Activated naive CD4-positive, alpha-beta T cell treated with anti-CD3 and anti-CD28 coated beads, Interleukin-2, amount 50 U/mL, for 72 hours (primary cell): Measurements from ENCODE around the gene TAS2R38. TPM values are rescaled to one million over a fixed set of nuclear protein-coding genes. Genes with fewer than 3 reads are reported as not detected.
A peak's percentile ranks its signal among the peaks of the same experiment; 100 is the strongest.
"Not testable (repeated sequence)": the region's sequence is repeated elsewhere in the genome, so short reads cannot be mapped to it uniquely, and the experiment has no call there.

Source experiments
- ATAC-seq, 2 donors: fragments of 150-1000 bp; cut with Tn5 transposase; 2 replicates each; pipeline ENCODE4 v1.10.0; 2021; ENCODE audit warnings: mild to moderate bottlenecking in 2 of 2, moderate library complexity in 2 of 2
- DNase-seq, 2 donors: peaks; one replicate each; pipeline ENCODE4 v3.0.0; 2021 to 2022; ENCODE audit warnings: low spot score in 2 of 2
- H3K27ac Mint-ChIP-seq, 2 donors: one replicate each; pipeline ENCODE4 v1.8.0; 2022; ENCODE audit warnings: mild to moderate bottlenecking in 2 of 2, mixed read lengths in 2 of 2
- H3K36me3 Mint-ChIP-seq, 2 donors: one replicate each; pipeline ENCODE4 v1.8.0; 2022; ENCODE audit warnings: mixed read lengths in 2 of 2
- H3K9me3 Mint-ChIP-seq, 2 donors: one replicate each; pipeline ENCODE4 v1.8.0; 2022; ENCODE audit warnings: mixed read lengths in 2 of 2
- total RNA-seq, 2 donors: library from RNA; stranded (reverse); gene quantifications; one replicate each; pipeline ENCODE4 v1.2.3, GENCODE V29; 2022

TAS2R38 gene
- total RNA-seq = not detected

DNA sequence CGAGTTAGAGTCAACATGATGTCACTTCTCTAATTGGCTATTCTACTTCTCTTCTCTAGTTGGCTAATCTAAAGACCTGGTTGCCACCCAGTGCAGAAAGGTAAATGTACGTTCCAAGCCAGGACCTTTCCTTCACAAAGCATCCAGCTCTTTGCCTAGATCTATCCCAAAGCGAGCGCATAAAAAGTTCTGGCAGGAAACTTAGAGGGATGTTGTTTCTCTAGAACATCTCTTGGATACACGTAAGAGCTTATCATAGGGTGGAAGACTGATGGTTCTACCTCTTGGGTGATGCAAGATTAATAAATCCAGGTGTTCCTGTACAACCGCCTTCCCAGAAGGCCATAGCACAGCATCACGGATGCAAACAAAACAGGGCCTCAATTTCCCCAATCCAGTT, at the start of gene TAS2R38:
Gene TAS2R38 (minus strand): TSS at position 101 of the 400 bp plus-strand sequence. CDS start 84 bp downstream, at position 17.
- H3K27ac Mint-ChIP-seq = no peak within 1 kb of the TSS
- H3K36me3 Mint-ChIP-seq = no peaks in the 10 kb centered on the region
- DNase-seq = no peak
- no peak for ATAC-seq
- no peaks in the 10 kb centered on the region for H3K9me3 Mint-ChIP-seq

DNA sequence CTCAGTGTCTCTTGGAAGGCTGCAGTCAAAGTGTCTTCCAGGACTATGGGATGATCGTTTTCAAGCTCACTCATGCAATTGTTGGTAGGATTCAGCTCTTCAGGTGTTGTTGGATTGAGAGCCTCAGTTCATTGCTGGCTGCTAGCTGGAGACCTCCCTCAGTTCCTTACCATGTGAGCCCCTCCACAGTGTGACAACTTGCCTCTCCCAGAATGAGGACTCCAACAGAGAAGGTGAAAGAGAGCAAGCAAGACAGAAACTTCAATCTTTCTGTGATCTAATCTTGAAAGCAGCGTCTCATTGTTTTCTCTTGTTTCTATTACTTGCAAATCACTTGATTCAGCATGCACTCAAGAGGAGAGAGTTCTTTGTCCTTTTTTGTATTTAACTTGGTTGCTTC, 44.6 kb upstream of the TAS2R38 start:
- DNase-seq = no peak
- H3K36me3 Mint-ChIP-seq = no peaks in the 10 kb centered on the region
- no peak overlapping the region for H3K27ac Mint-ChIP-seq
- ATAC-seq = no peak
- H3K9me3 Mint-ChIP-seq = no peaks in the 10 kb centered on the region

GRCh38 chr7:142017451-142017850, 43.9 kb upstream of the TAS2R38 start:
- DNase-seq = no peak
- Mint-ChIP-seq H3K27ac (no peak overlapping the region), H3K36me3 (no peaks in the 10 kb centered on the region), H3K9me3 (no peaks in the 10 kb centered on the region)
- no peak for ATAC-seq

DNA sequence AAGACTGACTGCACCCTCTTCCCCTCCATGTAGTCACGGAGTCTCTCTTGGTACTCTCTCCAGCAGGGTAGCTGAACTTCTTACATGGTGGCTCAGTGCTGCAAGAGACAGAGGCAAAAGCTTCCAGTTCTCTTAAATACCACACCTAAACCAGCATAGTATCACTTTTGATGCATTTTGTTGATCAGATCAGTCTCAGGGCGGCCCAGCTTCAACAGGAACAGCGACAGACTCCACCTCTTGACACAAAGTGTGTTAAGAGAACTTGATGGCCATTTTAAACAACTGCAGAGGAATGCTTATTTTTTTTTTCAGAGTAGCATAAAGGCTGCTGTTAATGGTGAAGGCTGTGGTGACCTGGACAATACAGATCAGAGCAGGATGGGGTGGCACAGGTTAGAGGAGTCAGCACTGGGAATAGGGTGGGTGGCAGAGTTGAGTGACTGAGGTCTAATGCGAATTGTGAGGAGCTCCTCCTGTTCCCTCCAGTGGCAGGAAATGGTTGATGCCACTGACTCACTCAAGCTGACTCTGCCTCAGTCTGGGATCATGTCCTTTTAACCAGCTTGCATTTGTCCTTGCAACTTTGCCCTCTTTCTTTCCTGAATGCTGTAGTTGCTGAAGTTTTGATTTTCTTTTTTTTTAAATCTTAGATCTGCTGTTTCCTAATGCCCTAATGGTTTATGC, 39.4 kb upstream of the TAS2R38 start:
- ATAC-seq (no peak), DNase-seq (no peak)
- H3K36me3 Mint-ChIP-seq = no peaks in the 10 kb centered on the region
- H3K27ac Mint-ChIP-seq = no peak overlapping the region
- H3K9me3 Mint-ChIP-seq = no peaks in the 10 kb centered on the region

- no peak for ATAC-seq
- no peak overlapping the region for H3K27ac Mint-ChIP-seq
- no peaks in the 10 kb centered on the region for H3K36me3 Mint-ChIP-seq
- no peak for DNase-seq
- H3K9me3 Mint-ChIP-seq = no peaks in the 10 kb centered on the region
Measured at GRCh38 chr7:142010952-142011548, 37.5 kb upstream of the TAS2R38 start.

- no peaks in the 10 kb centered on the region for H3K36me3 Mint-ChIP-seq
- no peak for DNase-seq
- H3K27ac Mint-ChIP-seq = no peak overlapping the region
- no peak for ATAC-seq
- no peaks in the 10 kb centered on the region for H3K9me3 Mint-ChIP-seq
Measured at GRCh38 chr7:142009187-142009586, 35.6 kb upstream of the TAS2R38 start.

- no peak for DNase-seq
- no peak for ATAC-seq
- no peaks in the 10 kb centered on the region for H3K9me3 Mint-ChIP-seq
- no peak overlapping the region for H3K27ac Mint-ChIP-seq
- no peaks in the 10 kb centered on the region for H3K36me3 Mint-ChIP-seq
Measured at GRCh38 chr7:142006577-142006976, 33.0 kb upstream of the TAS2R38 start.

DNA sequence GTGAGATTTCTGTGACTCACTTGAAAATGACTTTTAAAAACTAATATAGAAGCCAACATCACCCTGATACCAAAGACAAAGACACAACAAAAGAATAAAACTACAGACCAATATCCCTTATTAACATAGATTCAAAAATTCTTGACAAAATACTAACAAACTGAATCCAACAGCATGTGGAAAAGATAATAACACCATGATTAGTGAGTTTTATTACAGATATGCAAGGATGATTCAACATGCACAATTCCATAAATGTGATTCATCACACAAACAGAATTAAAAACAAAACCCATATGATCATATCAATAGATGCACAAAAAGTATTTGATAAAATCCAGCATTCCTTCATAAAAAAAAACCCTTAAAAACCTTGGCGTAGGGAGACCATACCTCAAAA, 28.6 kb upstream of the TAS2R38 start:
- no peak for ATAC-seq
- no peak for DNase-seq
- H3K9me3 Mint-ChIP-seq = no peaks in the 10 kb centered on the region
- H3K27ac Mint-ChIP-seq = no peak overlapping the region
- no peaks in the 10 kb centered on the region for H3K36me3 Mint-ChIP-seq

- ATAC-seq (no peak), DNase-seq (no peak)
- no peaks in the 10 kb centered on the region for H3K9me3 Mint-ChIP-seq
- H3K27ac Mint-ChIP-seq = peak overlapping the region in 1 of 2 donors; percentile 47
- H3K36me3 Mint-ChIP-seq = no peaks in the 10 kb centered on the region
Measured at GRCh38 chr7:142001163-142001874, 27.7 kb upstream of the TAS2R38 start.

DNA sequence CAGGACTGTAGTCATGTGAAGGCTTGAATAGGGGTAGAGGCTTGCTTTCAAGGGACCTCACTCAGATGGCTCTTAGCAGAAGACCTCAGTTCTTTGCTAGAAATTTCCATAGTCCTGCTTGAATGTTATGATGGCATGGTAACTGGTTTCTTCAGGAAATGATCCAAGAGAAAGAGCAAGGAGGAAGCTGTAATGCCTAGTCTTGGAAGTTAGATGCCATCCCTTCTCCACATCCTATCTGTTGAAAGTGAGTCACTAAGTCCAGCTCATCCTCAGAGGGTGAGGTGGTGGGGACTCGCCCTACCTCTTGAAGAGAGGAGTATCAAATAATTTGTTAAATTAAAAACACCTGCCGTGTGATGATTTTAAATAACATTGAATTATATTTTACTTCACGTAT, 26.7 kb upstream of the TAS2R38 start:
- H3K27ac Mint-ChIP-seq = no peak overlapping the region
- ATAC-seq = no peak
- no peaks in the 10 kb centered on the region for H3K9me3 Mint-ChIP-seq
- no peaks in the 10 kb centered on the region for H3K36me3 Mint-ChIP-seq
- DNase-seq = no peak

DNA sequence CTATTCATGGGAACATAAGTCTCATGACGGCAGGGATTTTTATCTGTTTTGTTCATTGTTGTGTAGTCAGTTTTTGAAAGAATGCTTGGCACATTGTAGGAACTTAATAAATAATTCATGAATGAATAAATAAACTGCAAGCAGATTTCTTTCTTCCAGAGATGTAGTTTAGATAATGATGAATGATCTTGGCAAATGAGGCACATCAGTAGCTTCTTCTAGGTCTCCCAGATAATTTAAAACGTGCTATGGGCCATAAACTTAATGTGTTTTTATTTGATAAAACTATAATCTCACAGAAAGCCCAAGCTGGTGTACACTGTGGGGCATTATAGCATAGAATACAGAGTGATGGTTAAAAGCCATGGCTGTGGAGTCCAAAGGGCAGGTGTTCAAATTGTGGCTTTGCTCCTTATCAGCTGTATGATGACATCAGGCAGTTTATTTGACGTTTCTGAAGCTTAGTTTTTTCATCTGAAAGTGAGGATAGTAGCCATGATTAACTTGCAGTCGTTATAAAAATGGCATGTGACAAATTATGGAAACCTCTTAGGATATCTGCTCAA, 25.6 kb upstream of the TAS2R38 start:
- Mint-ChIP-seq H3K36me3 (no peaks in the 10 kb centered on the region), H3K27ac (no peak overlapping the region), H3K9me3 (no peaks in the 10 kb centered on the region)
- ATAC-seq (no peak), DNase-seq (no peak)

DNA sequence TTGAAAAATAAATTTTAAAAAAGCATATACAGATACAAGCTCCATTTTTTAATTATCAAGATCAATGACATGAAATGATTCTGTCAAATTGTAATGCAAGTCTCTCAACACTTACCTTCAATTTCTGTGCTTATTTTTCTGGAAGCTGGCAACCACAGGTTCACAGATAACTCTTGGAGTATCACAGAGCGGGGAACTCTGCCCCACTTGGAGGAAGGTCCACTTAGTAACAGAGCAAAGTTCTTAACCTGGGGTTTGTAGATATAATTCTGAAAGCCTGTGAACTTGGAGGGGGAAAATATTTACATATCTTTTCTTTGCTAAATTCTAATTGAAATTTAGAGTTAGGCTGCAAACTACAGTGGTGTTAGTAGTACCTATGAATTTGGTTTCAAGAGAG, 19.8 kb upstream of the TAS2R38 start:
- DNase-seq = no peak
- Mint-ChIP-seq H3K36me3 (no peaks in the 10 kb centered on the region), H3K9me3 (no peaks in the 10 kb centered on the region), H3K27ac (no peak overlapping the region)
- no peak for ATAC-seq

GRCh38 chr7:141992688-141993087, 19.1 kb upstream of the TAS2R38 start:
- DNase-seq = no peak
- Mint-ChIP-seq H3K36me3 (no peaks in the 10 kb centered on the region), H3K9me3 (no peaks in the 10 kb centered on the region), H3K27ac (no peak overlapping the region)
- no peak for ATAC-seq

GRCh38 chr7:141992156-141992555, 18.6 kb upstream of the TAS2R38 start:
- no peaks in the 10 kb centered on the region for H3K9me3 Mint-ChIP-seq
- DNase-seq (no peak), ATAC-seq (no peak)

DNA sequence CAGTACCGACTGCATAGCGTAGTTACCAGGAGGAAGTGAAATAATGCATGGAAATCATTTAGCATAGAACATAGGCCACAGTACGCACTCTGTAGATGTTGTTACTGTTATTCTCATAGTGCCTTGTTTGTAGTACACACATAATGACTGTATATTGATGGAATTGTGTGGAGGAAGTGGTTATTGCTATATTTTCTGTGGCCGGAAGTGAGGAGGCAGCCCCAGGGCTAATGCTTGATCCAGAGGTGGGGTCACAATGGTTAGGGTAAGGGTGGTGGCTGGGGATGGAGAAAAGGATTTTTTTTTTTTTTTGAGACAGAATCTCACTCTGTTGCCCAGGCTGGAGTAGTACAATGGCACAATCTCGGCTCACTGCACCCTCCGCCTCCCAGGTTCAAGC, 17.6 kb upstream of the TAS2R38 start:
- ATAC-seq = no peak
- no peak for DNase-seq
- Mint-ChIP-seq H3K36me3 (no peaks in the 10 kb centered on the region), H3K9me3 (no peaks in the 10 kb centered on the region), H3K27ac (no peak overlapping the region)

More at GRCh38 chr7:141992156-141992555, 18.6 kb upstream of the TAS2R38 start:
- Mint-ChIP-seq H3K36me3 (no peaks in the 10 kb centered on the region), H3K27ac (no peak overlapping the region)

GRCh38 chr7:141990011-141990725, 16.6 kb upstream of the TAS2R38 start:
- Mint-ChIP-seq H3K9me3 (no peaks in the 10 kb centered on the region), H3K36me3 (no peaks in the 10 kb centered on the region), H3K27ac (no peak overlapping the region)
- ATAC-seq = no peak
- no peak for DNase-seq

GRCh38 chr7:141987803-141988202, 14.2 kb upstream of the TAS2R38 start:
- not testable (repeated sequence) for ATAC-seq, H3K27ac Mint-ChIP-seq, H3K36me3 Mint-ChIP-seq, DNase-seq, H3K9me3 Mint-ChIP-seq
